ENCODE results near the gene SLC25A23. TPM values are rescaled to one million over a fixed set of nuclear protein-coding genes. Genes with fewer than 3 reads are reported as not detected.
A peak's percentile ranks its signal among the peaks of the same experiment; 100 is the strongest.

Gene SLC25A23
- total and polyA plus RNA-seq, 2 of the 8 experiments (the other 6 are each of a cell fraction or from before 2014, with no cell fraction given): 18.0 to 48.1 TPM

DNA sequence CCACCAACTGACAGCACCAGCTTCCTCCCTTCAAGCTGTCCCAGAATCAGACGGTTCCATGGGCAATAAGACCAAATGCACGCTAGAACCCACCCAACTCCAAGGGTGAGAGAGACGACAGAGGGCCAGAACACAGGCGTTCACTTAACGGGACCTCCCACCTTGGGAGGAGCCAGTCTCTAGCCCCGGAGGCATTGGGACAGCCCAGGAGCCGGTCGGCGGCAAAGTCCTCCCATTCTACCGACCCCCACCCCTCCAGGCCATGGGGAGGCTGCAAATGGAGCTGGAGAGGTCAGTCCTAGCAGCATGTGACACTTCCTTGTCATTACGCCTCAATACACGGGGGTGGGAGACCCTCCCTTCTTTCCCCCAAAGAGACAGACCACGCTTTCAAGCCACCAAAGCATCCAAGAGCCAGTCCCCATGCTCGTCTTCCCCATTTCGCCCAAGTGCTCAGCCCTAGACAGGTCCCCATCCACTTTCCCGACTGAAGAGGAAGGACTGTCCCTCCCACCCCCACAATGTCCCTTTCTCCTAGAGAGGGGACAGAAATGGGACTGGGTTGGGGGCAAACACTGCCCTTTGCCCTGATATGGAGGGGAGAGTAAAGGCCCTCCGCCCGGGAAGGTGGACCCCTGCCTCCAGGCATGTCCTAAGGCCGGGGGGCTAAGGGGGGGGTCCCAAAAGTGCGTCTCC lies 35.9 kb downstream of the SLC25A23 start:
- Histone ChIP-seq H3K79me1 (ENCODE audit: low read depth, low read length) (peaks cover 11% of the 10 kb centered on the region), H3K27me3 (replicated peaks in 1 of 4; ENCODE audit: control insufficient read depth in 3 of 4, extremely low read depth in 1 of 4, insufficient read depth in 3 of 4, low read length in 3 of 4) (no peaks in the 10 kb centered on the region; a peak in 1 of 7 replicates), H3K27ac (ENCODE audit: low read depth, low read length) (peak overlapping the region; percentile 65), H2BK20ac (ENCODE audit: low read length) (no peak overlapping the region), H4K5ac (ENCODE audit: insufficient read length, low read depth, low read length) (peak overlapping the region; percentile 15), H3K4me1 (replicated peaks in 1 of 4; ENCODE audit: control insufficient read depth in 3 of 4, insufficient read depth in 4 of 4, low read length in 3 of 4) (peaks cover 0 to 4% (median 0%) of the 10 kb centered on the region in 4 experiments; a peak in 2 of 7 replicates), H3K23me2 (ENCODE audit: low read depth, low read length) (peaks cover 8% of the 10 kb centered on the region), H3K4ac (replicated peaks; ENCODE audit: insufficient read length, low read depth, low read length) (no peak overlapping the region), H3K79me2 (ENCODE audit: control insufficient read depth in 1 of 2, insufficient read depth in 2 of 2, low read length in 2 of 2) (peaks cover 34 to 55% of the 10 kb centered on the region in 2 experiments), H3K56ac (replicated peaks; ENCODE audit: insufficient read length, low read depth, low read length) (peak overlapping the region; percentile 77), H3K18ac (ENCODE audit: extremely low read depth, low read length) (peak overlapping the region; percentile 60), H3K23ac (ENCODE audit: insufficient read length) (no peak overlapping the region), H3K4me2 (ENCODE audit: insufficient read depth in 1 of 2, low read depth in 2 of 2, low read length in 2 of 2) (peak overlapping the region; percentile 90 to 95), H3K14ac (ENCODE audit: insufficient read length) (no peak overlapping the region), H3K9ac (replicated peaks in 1 of 4; ENCODE audit: extremely low read depth in 1 of 4, low read depth in 3 of 4, low read length in 3 of 4) (peak overlapping the region; percentile 68 to 98 (median 78)), H3K36me3 (ENCODE audit: control insufficient read depth in 2 of 4, insufficient read depth in 4 of 4, low read length in 3 of 4) (peaks cover 26 to 37% (median 35%) of the 10 kb centered on the region in 4 experiments), H2BK15ac (ENCODE audit: low read length) (no peak overlapping the region), H3K4me3 (ENCODE audit: extremely low read depth in 1 of 4, insufficient read depth in 2 of 4, low read depth in 3 of 4, low read length in 4 of 4) (peak overlapping the region; percentile 77 to 100 (median 96)), H4K8ac (ENCODE audit: extremely low read depth, insufficient read depth, low read length) (no peak overlapping the region), H2AK5ac (ENCODE audit: low read depth, low read length) (0 out of 2 replicates have a peak overlapping the region, but pooled peaks have one; percentile 5), H4K91ac (replicated peaks; ENCODE audit: insufficient read length, low read length) (peak overlapping the region; percentile 73), H2AFZ (ENCODE audit: low read length) (no peak overlapping the region), H4K20me1 (replicated peaks in 1 of 2; ENCODE audit: control insufficient read depth in 1 of 2, insufficient read depth in 2 of 2, low read length in 2 of 2) (peaks cover 45 to 52% of the 10 kb centered on the region in 2 experiments), H3K9me3 (ENCODE audit: insufficient read depth in 2 of 2, low read depth in 1 of 2, low read length in 1 of 2) (peaks cover 0 to 5% of the 10 kb centered on the region in 2 experiments; a peak in 2 of 4 replicates), H2BK12ac (ENCODE audit: low read depth, low read length) (no peak overlapping the region), H2BK120ac (replicated peaks; ENCODE audit: low read depth, low read length) (no peak overlapping the region), H2BK5ac (ENCODE audit: low read depth, low read length) (peak overlapping the region; percentile 71; the same call in 1 of the 2 replicates)
- FAIRE-seq (no peak), DNase-seq (ENCODE audit: low read depth in 1 of 2, low spot score in 2 of 2) (peak in 1 of 2 experiments; percentile 53)
- ChIA-PET CTCF (ENCODE audit: partially characterized antibody) (interaction anchor here (1.0 kb wide), 1 partner anchor 47 kb away, joined by 3 read pairs; no protein-coding TSS in a partner anchor), POLR2A (ENCODE audit: partially characterized antibody) (interaction anchor here (0.7 to 4.2 kb wide), 18 partner anchors 9 to 340 kb away, joined by 3 to 26 read pairs (median 3); partner anchors contain the start of gene GTF2F1)
- 13% methylated on average over 16 of the region's 20 CpGs; no CpG with 5 or more reads in 1 of the 2 experiments for WGBS, 2 experiments (ENCODE audit: extremely low coverage in 1 of 2, insufficient coverage in 1 of 2, insufficient read length in 1 of 2, insufficient replicate concordance in 2 of 2, low coverage in 1 of 2, low lambda C conversion rate in 2 of 2, missing lambda C conversion rate in 1 of 2)
- TF ChIP-seq RAD21 (IDR thresholded peaks at IDR 0.05 in 1 of 2, conservative IDR thresholded peaks at IDR 0.05 in 1 of 2; ENCODE audit: low read depth in 2 of 2, low read length in 2 of 2): no peak
- TF ChIP-seq CTBP2 (IDR thresholded peaks at IDR 0.05; ENCODE audit: borderline replicate concordance, insufficient read depth, insufficient read length, low read length): no peak
- TF ChIP-seq SAP30 (IDR thresholded peaks at IDR 0.05; ENCODE audit: insufficient read depth, insufficient replicate concordance, low read length): peak; percentile 57
- TF ChIP-seq RBBP5 (IDR thresholded peaks at IDR 0.05; ENCODE audit: borderline replicate concordance, low read depth, low read length): 0 out of 2 replicates have a peak, but pooled peaks have one; percentile 6
- no peak; a peak in 1 of 4 replicates for TF ChIP-seq HDAC2 (IDR thresholded peaks at IDR 0.05; ENCODE audit: borderline replicate concordance in 1 of 2, low read depth in 2 of 2, low read length in 2 of 2)
- no peak for TF ChIP-seq POU5F1 (IDR thresholded peaks at IDR 0.05; ENCODE audit: low read depth, low read length)
- TF ChIP-seq SIN3A (conservative IDR thresholded peaks at IDR 0.05 in 1 of 2, IDR thresholded peaks at IDR 0.05 in 1 of 2; ENCODE audit: low read depth in 1 of 2, low read length in 2 of 2): peak; percentile 17 to 64; a peak in 1 of 4 replicates
- TF ChIP-seq, protein P1, sequence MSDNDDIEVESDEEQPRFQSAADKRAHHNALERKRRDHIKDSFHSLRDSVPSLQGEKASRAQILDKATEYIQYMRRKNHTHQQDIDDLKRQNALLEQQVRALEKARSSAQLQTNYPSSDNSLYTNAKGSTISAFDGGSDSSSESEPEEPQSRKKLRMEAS (IDR thresholded peaks at IDR 0.05): no peak
- TF ChIP-seq SIX5 (IDR thresholded peaks at IDR 0.05; ENCODE audit: low read depth, low read length): no peak
